ENCODE data around the gene FN3KRP.

The FN3KRP gene

DNA sequence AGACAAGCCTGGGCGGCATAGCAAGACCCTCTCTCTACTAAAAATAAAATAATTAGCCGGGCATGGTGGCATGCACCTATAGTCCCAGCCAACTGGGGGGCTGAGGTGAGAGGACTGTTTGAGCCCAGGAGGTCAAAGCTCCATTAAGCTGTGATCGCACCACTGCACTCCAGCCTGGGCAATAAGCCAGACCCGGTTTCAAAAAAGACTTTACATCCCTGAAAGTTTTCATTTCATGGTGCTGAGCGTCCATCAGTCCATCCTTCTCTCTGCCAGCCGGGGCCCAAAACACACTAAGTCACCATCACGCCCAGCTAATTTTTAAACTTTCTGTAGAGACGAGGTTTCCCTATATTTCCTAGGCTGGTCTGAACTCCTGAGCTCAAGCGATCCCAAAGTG, 28.6 kb upstream of the FN3KRP start:
- no peak for DNase-seq (ENCODE audit: low read depth)

DNA sequence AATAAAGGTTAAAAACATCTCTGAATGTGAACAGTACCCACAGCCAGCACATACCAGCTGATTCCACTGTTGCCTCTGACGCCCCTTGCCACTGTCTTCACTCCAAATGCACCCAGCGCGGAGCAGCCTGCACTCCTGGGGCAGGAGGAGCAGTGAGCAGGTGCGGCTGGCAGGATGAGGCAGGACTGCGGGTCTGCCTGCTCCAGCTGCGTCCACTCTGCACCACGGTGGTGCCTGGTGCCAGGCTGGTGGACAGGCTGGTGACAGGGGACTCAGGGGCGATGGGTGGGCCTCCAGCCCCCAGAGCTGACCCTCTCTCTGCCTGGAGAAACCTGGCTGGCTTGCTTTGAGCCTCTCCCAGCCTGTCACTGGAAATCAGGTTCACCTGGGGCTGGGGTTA, 27.4 kb upstream of the FN3KRP start:
- no peak for DNase-seq (ENCODE audit: low read depth)

DNA sequence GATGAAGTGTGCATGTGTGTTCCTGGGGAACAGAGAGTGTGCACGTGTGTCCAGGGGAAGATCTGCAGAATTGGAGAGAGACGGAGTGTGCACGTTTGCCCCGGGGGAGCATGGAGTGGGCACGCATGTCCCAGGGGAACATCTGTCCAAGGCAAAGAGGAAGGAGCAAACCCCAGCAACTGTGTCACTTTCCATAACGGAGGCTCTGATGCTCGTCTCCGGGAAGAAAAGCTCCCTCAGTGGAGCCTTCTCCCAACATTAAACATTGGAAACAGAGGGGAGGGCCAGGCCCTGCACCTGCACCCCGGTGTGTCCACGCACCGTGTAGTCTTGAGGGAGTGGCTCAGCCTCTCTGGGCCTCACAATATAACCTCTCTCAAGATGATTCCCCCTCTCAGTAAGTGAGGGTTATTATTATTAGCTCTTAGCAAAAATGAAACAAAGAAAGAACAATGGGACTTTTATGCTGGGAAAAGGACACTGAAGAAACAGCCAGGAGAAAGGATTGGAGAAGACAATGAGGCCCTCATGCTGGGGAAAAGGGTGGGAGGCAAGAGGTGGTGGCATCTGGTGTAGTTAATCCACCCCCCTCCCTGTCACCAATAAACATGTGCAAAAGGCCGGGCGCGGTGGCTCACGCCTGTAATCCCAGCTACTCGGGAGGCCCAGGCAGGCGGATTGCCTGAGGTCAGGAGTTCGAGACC, 25.6 kb upstream of the FN3KRP start:
- no peak for DNase-seq (ENCODE audit: low read depth)

DNA sequence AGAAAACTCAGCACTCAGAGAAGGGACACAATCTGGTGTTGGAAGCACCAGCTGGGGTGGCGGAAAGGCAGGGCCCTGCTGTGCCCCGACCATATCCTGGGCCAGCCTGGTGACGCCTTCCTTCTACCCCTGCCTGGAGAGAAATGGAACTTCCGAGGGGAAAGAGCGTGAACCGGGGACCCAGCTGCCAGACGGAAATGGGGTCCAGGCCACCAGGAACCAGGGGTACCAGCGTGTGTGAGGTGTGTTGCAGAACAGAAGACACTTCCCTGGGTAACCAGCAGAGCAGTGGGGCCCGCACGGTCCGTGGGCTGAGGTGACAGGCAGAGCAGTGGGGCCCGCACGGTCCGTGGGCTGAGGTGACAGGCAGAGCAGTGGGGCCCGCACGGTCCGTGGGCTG, 24.8 kb upstream of the FN3KRP start:
- no peak for DNase-seq (ENCODE audit: low read depth)

DNA sequence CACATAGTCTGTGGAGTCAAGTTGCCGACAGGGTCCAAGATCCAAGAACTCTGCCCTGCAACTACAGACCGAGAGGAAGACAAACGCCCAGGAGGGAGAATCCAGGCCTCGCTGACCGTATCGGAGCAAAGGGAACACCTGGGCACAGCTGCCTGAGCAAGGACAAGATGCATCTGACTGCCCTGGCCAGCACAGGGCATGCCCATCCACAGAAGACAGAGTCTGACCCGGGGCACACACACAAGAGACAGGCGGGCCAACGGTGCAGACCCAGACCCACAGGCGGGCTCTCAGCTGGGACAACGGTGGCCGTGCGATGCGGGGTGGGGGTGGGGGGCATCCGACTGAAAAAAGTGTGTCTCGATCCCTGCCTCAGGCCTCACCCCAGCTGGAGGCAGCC, 24.2 kb upstream of the FN3KRP start:
- DNase-seq (ENCODE audit: low read depth): no peak

DNA sequence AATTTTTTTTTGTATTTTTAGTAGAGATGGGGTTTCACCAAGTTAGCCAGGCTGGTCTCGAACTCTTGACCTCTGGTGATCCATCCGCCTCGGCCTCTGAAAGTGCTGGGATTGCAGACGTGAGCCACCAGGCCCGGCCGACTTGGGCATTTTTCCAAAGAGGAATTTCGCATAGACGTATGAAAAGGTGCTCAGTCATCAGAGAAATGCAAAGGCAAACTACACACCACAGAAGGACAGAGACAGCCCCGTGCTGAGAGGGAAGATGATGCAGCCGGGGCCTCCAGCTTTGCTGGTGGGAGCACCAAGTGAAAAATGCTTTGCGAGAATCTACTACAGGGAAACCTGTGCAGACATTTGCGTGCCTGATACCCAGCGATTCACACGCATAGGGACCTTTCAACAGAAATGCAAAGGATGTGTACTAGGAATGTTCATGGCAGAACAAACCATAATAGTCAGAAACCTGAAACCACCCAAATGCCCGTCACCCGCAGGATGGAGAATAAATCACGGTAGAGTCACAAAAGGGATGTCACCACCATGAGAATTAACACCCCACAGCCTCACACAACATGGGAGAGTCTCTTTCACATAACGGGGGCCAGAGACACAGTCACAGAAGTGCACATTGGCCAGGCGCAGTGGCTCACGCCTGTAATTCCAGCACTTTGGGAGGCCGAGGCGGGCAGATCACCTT, 23.2 kb upstream of the FN3KRP start:
- DNase-seq (ENCODE audit: low read depth): no peak

DNA sequence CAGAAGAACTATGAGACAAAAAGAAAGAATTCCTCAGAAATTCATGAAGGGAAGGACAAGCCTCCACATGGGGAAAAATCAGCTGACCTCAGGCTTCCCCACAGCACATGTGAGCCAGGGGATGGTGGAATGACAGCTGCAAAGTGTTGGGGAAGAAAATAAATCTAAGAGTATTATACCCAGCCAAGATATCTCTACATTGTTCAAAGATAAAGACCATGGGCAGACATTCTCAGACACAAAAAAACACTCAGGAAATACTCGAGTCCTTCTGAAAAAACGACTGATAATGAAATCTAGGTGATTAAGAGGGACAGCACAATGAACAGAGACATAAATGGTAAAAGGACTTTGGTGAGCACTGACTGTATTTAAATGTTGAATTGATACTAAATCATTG, 21.9 kb upstream of the FN3KRP start:
- DNase-seq (ENCODE audit: low read depth): no peak

DNA sequence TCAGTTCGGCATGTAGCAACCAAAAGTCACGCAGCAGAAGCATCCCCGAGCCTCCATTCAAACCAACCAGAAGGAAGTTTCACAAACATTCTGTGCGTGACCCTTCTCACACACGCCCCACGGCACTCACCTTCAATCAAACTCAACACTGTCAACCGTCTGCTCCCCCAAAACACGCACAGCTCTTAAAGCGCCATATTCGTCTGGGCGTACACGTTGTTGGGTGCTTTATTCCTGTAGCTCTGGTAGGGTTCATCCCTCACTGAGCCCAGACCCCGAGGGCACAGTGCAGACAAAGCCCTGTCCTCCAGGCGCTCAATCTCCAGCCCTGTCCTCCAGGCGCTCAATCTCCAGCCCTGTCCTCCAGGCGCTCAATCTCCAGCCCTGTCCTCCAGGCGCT, 20.2 kb upstream of the FN3KRP start:
- DNase-seq (ENCODE audit: low read depth): no peak

DNA sequence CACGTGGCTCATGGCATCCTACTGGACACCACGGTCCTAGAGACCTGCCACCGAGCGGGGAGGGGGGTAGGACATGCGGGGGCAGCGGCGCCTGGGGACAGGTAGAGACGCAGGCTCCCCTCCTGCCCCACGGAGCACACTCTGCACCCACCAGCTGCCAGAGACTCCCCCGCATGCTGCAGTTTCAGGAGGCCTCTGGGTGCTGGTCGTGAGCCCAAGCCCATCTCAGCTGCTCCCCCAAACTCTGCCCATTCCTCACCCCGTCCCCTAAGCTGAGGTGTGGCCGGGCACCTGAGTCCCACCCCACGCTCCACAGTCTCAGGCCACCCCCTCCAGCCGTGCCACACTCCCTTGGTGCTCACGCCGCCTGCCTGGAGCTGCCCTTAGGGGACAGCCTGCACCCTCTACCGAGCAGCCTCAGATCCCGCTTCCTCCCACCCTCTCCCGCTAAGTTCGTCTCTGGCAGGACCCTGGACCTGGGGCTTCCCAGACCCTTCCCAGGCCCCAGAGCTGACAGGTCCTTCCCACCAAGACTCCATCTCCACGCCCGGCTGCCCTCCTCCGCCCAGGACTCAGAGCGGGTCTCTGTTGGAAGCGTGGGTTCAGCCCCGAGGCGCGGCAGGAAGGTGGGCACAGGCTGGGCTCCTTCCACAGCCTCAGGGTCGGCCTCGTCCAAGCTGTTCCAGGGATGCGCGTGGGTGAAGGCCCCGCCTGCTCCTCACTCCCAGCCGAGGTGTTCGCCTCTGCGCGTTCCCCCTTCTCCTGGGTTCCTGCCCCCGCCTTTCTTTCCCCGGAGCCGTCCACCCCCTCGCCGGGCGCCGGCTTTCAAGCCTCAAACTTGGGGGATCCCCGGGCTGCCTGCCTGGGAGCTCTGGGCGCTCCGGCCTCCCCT, 19.3 kb upstream of the FN3KRP start:
- DNase-seq (ENCODE audit: low read depth): no peak

DNA sequence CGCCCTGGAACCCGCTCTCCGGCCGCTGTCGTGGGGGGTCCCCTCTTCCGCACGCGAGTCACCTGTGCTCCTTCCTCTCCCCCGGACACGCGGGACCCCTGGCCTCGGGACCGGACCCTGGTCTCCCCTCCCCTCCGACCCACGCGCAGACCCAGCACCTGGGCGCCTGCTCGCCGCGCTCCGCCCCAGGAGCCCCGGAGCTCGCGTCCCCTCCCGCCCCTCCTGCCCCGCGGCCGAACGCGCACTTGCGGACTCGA, 18.8 kb upstream of the FN3KRP start:
- DNase-seq (ENCODE audit: low read depth): no peak

DNA sequence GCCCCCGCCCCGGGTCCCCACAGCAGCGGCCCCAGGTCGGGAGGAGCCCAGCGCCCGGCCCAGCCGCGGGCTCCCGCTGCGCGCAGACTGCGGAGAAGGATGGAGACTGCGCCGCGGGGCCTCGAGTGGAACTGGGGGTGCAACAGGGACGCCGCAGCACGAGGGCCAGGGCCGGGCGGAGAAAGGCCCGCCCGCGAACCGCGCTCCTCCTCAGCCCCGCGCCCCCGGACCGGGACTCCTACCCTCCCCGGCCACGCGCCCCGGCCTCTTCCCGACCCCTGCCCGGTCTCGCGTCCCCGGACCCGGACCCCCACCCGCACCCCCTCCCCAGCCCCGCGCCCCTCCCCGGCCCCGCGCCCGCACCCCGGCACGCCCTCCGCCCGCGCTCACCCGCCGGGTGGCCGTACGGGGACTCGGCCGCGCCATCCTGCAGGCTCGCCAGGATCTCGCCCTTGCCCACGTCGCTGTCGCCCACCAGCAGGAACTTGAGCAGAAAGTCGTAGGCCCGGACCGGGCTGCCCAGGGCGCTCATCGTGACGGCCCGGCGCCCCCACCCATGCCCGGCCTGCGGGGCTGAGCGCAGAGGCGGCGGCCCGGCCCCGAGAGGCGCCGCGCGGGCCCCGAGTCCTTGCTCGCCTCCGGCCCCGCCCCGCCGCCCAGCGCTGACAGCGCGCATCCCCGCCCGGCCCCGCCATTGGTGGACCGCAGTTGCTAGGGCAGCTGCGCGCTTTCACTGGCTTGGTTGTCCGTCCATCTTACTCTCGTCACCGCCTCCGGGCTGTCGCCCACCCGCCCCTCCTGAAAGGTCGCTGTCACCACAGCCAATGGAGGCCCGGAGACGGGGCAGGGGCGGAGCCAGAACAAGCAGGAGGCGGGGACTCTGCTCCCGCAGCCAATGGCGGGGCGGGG, 18.2 kb upstream of the FN3KRP start, which contains the start of gene RAB40B:
TSS of gene RAB40B (minus strand) at position 634 of the 909 bp plus-strand sequence. CDS start at position 532, 102 bp downstream.
- DNase-seq (ENCODE audit: low read depth): peak; percentile 97

DNA sequence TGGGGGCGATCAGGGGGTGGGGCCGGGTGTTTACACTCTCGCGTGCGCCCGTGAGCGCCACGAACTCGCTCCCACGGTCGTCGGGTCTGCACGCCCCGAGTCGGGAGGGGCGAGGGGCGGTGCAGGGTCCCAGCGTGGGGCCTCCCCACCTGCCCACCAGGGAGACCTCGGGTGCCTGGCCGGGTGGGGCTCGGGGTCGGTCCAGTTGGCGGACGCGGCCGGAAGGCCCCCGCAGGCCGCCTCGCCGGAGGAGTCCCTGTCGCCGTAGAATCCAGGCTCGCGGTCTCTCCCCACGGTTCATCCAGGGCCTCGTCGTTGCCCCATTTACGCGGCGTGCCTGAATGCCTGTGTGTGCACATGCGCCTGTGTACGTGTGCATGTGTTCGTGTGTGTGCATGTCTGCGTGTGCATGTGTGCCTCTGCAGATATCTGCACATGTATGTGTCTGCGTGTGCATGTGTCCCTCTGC, 17.5 kb upstream of the FN3KRP start:
- DNase-seq (ENCODE audit: low read depth): no peak

DNA sequence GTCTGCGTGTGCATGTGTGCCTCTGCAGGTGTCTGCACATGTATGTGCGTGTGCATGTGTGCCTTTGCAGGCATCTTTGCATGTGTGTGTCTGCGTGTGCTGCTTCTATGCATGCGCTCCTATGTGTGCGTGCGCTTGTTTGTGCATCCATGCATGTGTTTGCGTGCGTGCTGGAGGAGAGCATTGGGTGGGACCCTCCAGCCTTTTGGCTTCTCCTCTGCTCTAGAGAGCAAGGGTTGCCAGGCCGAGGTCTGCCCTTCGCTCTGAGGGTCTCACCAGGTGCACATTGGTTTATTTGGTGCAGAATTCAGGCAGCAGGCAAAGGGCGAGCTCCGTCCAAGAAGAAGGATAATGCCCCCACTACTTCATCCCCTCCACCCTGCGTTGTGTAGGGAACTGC, 17.0 kb upstream of the FN3KRP start:
- no peak for DNase-seq (ENCODE audit: low read depth)

DNA sequence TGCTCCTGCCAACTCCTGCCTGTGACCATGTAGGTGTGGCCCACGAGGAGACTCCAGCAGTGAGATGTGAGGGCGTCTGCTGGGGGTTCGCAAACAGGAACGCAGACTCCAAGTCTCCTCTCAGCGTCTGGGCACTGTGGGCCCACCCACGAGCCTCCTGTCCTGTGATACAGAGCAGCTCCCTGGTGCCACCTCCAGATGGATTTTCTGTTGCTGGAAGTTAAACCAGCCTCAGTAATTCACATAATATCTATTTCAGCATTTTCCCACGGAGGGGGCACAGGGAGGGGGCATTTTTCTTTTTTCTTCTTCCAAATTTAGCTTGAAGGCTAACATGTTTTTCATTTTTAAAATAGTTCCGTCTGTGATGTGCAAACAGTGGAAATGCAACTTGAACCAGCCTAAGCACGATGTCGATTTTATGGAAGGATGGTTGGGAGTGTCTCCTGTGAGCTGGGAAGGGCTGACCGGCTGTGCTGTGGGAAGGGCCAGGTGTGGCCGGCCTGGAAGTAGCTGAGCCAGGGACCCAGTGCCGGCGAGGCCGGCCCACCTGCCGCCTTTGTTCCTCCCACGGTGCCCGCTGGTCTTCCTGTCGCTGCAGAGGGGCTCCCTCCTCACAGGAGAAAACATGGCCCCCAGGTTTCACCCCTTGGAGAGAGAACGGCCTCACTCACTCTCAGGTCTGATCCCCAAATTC, 14.1 kb upstream of the FN3KRP start:
- no peak for DNase-seq (ENCODE audit: low read depth)

DNA sequence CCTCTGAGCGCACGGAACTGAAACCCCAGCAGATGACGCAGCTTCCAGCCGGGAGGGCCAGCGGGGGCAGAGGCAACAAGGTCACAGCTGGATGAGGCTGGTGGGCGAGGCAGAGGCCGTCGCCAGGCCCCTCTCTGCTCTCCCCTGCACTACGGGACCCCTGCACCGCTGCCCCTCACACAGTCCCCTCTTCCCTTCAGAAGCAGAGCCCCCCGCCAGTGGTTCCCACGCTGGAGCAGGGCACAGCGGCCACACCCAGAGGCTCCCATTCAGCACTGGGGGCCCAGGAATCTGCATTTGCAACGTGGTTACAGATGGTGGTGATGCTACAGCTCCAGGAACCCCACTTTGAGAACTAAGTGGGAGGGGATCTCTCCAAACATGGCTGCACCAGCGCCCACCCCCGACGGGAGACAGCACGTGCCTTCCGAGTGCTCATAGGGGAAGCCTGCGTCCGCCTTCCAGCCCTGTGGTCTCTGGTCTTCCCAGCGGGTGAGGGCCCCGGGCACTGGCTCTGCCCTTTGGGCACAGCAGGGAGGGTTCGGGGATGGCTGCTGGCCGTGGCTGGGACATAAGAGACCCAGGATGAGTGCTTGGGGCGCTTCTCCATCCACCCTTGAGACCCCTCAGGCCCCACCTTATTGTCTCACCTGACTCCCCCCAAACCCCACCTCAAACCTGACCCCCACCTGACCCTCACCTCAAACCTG, 13.3 kb upstream of the FN3KRP start:
- no peak for DNase-seq (ENCODE audit: low read depth)

DNA sequence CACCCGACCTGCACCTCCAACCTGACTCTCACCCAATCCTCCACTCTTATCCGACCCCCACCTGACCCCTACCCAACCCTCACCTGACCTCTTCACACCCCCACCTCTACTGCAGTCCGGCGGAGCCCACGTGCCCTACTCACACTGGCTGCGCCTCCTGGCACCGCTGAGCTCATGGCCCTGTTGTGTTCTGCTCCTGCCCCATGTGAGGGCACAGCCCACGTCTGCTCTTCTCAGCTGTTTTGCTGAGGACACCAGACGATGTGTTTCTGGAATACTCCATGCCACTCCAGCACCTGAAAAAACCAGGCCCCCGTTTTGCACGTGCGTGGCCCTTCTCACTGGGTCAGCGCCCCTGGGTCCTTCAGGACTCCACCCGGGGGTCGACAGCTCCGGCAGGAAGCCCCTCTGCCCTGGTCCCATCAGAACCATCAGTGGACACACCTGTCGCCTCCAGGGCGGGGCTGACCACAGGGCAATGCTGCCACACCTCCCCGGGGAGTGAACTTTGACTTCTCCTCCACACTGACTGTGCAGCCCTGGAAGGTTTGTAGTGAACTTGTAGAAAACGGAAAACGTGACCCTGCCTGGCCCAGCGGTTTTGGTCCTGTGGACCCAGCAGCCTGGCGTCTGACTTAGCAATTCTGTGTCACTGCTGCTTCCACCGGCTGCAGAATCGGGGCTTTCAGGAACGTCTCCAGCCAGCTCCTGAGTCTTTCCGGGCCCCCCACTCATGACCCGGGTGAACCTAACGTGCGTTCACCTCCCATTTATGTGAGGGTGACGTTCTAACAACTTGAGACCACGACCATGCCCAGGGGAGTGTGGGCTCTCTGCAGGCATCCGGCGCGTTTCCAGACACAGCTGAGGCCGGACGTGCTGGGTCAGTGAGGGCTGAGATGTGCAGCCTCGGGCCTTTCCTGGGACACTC, 12.3 kb upstream of the FN3KRP start:
- no peak for DNase-seq (ENCODE audit: low read depth)

DNA sequence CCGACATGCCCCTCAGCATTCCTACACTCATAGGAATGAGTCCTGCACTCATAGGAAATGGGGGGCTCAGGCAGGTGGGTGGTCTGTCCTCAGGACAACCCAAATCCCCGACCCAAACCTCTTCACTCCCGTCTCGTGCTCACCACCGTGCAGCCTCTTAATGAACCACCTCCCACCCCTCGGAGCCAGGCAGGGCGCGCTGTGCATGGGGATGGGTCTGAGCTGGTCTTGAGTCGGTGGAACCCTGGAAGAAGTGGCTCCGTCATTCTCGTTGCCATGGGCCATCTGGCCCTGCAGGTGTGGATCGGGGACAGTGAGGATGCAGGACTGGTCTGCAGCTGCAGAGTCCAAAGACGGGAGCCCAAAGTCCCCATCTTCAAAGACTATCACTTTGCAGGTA, 11.6 kb upstream of the FN3KRP start:
- DNase-seq (ENCODE audit: low read depth): no peak

DNA sequence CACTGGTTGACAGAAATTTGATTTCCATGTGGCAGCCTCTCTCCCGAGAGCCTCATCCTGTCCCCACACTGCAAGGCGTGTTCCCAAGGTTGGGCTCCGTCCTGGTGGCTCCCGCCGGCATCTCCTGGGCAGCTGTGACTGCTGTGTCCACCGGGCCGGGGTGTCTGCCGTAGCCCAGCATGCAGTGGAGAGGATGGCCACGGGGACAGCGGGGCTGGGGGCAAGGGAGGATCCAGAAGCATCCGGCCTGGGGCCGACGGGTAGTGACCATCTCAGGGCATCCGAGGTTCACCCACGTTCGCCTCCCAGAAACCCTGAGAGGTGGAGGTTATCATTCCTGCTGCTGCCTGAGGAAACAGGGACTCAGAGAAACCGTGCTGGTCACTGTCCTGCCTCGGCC, 10.8 kb upstream of the FN3KRP start:
- DNase-seq (ENCODE audit: low read depth): no peak

DNA sequence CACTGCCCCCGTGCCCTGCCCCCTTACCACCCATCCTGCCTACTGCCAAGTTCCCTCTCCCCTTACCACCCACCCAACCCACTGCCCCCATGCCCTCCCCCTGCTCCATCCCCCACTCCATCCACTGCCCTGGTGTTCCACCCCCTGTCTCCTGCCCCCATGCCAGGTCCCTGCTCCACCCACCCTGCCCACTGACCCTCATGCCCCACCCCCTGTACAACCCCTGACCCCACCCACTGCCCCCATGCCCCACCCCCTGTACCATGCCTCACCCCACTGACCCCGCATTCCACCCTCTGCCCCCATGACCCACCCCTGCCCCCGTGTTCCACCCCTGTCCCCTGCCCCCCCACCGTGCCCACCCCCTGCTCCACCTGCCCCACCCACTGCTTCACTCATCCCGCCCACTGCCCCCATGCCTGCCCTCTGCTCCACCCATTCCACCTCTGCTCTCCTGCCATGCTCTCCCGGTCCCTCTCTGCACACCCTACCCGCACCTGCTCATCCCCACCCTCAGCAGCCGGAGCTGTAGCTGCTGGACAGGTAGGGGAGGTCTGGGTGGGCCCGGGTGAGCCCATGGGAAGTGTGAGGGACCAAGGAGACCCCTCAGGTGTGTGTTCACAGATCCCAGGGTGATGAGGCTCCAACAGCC, 7.4 kb upstream of the FN3KRP start:
- DNase-seq (ENCODE audit: low read depth): no peak

Data from activated T-cell treated with anti-CD3 and anti-CD28 coated beads for 1 hour (primary cell).